Left hindlimb (tissue), 1 donor: ENCODE results near the gene APOM.

ENCODE experiments used
- DNase-seq: peaks from one replicate; pipeline ENCODE4 v3.0.0-alpha.2; 2018

APOM gene

DNA sequence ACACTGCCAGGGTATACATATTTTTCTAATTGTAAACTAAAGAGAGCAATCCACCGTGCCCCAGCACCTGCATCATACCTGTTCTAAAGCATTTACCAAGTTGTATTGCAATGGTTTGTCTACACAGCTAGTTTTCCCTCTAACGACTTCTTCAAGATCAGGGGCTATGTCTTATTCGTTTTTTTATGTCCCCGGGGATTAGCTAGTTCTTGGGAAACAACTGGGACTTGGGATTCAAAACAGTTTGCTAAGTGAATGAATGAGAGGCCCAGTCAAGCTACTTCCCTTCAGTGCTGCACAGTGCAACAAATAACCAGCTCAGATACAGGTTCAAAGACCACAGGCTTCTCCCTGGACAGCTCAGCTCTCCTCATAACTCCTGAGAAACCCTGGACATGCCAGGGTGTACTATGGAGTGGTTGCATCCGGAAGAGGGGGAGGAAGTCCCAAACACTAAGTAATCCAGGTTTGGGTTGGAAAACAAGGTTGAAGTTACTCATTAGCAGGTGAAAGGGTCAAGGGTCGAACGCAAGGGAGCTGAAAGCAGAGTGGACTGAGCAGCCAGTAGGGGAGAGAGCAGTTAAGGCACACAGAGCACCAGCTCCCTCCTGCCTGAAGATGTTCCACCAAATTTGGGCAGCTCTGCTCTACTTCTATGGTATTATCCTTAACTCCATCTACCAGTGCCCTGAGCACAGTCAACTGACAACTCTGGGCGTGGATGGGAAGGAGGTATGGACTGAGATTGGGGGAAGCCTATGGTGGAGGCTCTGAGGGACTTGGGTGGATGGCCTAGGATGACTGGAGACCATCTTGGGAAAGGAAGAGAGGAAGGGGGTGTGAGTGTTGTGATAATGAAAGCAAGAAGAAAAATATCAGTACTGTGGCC lies at the start of gene APOM:
APOM (plus strand) TSS at position 546 of the 889 bp plus-strand sequence; CDS start at position 619, 73 bp downstream.
- no peak for DNase-seq

DNA sequence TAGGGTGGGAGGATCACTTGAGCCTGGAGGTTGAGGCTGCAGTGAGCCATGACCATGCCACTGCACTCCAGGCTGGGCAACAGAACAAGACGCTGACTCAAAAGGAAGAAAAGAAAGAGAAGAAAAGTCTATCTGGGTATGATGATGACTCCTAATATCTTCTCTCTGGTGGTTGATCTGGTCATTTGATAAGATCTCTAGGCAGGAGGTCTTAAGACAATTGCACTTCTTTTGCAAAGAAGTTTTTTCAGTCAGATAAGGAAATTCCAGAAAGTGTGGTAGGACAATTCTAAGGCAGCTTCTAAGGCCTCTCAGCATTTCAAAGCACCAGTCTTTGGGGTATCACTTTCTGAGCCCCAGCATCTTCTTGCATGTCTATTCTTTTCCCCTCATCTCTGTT lies 48.4 kb upstream of the APOM start:
- no peak for DNase-seq

DNA sequence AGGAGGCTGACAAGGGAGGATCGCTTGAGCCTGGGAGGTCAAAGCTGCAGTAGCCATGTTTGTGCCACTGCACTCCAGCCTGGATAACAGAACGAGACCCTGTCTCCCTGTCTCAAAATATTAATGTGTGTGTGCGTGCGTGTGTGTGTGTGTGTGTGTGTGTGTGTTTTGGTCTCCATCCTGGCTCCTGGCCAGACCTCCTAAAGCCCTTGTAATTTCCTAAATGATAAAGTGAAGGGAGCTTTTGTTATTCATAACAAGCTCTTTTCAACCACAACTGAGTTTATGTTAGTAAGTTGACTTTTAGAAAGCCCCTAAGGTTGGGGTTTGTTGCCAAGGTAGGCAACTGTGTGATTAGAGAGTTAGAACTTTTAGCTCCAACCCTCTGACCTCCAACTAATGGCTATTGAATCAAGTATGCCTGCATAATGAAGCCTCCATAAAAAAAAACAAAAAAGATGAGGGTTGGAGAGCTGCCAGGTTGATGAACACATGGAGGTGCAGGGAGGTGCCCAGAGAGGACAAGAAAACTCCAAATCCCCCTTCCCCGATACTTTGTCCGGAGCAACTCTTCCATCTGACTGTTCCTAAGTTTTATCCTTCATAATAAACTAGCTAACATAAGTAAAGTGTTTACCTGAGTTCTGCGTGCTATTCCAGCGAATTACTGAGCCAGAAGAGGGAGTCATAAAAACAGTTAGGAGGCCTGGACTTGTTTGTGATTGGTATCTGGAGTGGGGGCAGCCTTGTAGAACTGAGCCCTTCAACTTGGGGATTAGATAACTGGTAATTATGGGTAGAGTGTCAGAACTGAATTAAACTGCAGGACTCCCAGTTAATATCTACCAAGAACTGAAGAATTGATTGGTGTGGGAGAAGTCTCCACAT lies 45.9 kb upstream of the APOM start:
- DNase-seq: no peak

DNA sequence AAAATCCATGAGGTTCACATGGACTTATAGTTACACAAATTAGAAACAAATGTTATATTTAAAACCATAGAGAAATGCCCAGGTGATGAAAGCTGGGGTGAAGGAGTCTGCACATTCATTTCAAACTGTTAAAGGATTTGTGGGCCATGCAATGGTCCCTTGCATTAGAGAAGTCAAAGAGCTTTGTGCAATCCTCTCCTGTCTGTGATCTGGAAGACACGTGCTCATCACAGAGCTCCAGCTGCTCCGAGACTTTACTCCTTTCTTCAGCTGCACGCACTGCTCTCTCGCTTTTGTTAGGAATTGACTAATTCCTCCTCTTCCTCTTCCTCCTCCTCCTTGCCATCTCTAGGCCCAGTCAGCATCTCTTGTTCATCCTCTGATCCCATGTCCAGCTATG lies 44.7 kb upstream of the APOM start:
- DNase-seq: no peak

DNA sequence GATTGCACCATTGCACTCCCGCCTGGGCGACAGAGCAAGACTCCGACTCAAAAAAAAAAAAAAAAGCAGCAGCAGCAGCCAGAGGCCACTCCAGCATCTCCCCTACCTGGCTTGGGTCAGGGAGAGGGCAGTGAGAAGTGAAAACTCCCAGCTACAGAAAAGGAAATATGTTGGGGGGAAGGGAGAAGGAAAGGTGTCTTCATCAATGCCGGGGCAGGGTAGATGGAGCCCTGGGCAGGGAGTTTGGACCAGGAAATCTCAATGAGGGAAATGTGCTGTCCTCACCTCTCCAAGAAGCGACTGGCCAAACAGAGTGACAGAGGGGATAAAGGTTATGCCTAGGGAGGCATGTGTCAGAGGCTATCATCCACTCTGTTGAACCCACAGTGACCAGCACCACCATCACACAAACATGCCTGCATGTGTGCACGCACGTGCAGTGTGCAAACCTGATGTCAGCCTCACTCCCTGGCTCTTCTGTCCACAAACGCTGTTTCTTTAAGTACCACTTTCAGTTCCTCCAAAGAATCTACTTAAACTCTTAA lies 41.5 kb upstream of the APOM start:
- DNase-seq: no peak

DNA sequence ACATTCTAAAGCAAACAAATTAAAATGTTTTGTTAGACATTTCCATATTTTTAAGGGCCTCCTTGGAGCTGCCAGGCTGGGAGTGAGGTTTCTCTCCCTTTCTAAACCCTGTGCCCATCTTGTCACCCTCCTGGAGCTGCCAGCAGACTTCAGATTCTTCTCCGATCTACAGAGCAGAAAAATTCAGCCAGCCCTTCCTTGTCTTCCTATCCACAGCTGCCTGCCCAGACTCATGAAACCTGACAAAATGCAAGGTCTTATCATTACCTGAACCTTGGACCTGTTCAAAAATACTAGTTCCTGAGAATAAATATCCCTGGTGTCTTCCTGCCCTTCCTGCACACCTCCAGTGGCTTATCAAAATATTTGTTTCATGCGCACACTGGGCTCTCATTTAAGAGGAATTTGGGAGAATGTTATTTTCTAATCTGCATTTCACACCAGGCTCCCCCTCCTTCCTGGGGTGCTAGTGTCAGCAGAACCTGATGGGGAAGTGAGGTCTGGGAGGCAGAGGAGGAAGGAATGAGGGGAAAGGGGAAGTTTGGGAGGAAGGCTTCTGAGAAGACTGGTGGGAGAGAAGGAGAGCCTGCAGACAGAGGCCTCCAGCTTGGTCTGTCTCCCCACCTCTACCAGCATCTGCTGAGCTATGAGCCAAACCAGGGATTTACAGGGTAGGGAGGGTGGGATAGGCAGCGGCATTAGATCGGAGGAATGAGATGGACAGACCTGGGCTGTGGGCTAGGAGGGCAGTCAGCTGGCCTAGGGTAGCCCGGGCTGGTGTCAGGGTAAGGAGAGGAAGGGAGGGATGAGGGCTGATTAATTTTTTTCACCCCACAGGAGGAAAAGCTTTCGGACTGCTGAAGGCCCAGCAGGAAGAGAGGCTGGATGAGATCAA lies 40.8 kb upstream of the APOM start, which contains the start of gene AIF1:
AIF1 (plus strand) TSS at position 551 of the 895 bp plus-strand sequence; CDS start at position 647, 96 bp downstream.
- DNase-seq: no peak

DNA sequence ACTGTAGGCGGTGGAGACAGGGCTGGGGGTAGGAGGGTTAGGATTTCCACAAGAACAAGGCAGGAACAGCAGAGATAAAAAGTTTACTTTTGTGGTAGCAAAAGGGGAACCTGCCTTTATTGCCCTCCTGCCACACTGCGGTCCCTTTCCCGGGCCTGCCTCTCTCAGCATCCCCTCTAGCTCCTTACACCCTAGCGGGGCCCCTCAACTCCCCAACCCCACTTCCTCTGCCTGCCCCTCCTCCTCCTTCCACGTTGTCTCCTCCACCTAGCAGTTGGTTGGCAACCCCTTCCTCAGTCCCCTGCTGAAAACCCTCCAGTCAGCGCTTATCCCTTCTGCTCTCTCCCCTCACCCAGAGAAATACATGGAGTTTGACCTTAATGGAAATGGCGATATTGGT lies 39.9 kb upstream of the APOM start:
- DNase-seq: no peak

DNA sequence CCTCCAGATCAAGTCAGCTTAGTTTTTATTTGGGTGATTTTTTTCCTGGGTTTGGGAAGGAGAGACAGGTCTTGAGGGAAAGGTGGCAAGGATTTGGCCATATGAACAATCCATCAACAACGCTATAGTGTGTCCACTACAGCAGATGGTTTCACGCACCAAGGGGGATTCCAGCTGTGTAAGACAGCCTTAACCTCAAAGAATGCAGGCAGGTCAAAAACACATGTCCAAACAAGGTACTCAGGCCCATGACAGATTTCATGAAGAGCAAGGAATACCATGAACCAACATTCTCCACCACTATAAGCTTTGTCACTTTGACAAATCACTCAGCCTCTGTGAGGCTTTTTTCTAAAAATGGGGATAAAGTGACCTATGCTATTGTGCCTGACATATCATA lies 38.7 kb upstream of the APOM start:
- DNase-seq: no peak

DNA sequence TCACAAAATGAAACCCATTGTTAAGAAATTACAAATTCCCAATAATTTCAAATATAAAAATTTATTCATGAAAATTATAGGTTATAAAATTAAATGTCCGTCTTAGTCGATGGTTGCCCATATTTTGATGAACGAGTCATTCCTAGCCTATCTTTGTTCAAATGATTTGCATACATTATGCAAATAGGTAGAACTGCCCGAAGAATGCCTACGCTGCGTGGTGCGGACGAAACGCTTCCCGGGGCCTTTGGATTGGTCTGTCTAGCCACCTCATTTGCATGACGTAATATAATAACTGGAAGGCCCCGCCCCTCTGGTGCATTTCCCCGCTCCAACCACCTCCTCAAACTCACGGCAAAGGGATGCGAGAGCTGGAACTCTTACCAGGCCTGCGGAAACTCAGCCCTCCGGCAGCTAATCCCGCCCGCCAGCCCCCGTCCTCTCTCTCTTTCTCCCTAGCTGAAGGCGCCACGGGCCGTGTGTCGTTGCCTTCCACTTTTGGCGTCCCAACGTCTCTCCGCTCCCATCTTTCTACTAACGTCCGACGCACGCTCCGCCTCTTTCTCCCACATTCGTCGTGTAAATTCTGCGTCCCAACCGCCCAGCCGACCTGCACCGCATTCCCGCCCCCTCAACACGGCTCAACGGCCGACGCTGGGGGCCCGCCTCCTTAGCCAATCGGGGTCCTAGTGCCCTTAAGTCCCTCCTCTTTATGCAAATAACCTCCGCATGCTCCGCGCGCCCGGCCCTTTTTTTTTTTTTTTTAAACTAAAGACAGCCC lies 35.7 kb upstream of the APOM start:
- peak; percentile 99 for DNase-seq

DNA sequence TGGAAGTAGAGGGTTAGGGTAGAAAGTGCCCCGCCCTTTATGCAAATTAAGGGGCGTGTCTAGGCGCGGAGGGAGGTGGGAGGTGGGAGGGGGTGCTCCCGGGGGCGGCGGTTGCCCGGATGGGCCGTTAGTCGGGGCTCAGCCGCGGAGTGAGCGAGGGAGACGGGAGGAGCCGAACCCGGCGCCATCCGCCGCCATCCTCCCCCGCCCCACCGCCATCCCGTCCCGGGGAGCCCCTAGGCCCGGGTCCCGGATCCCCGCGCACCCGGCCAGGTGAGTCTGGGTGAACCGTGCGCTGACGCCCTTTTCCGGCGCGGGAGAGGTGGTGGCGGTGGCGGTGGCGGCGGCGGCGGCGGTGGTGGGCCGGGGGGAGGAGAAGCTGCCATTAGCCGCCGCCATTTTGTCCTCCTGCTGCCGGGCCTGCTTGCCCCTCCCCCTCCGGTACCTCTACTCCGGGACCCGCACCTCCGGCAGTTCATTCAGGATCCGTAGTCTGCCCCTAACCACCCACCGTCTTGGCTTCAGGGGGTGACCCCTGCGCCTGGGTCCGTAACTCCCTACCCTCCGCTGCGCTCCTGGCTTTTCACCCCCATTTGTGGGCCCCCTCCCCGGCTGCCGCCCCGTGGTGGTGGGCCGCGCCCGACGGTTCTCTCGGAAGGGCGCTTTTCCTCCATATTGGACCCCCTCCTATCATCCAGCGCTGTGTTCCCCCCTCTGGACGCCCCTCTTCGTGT lies 34.9 kb upstream of the APOM start, which contains the start of gene PRRC2A:
PRRC2A (plus strand) TSS at position 130 of the 734 bp plus-strand sequence. CDS start 2,075 bp downstream, outside the sequence.
- DNase-seq: no peak

DNA sequence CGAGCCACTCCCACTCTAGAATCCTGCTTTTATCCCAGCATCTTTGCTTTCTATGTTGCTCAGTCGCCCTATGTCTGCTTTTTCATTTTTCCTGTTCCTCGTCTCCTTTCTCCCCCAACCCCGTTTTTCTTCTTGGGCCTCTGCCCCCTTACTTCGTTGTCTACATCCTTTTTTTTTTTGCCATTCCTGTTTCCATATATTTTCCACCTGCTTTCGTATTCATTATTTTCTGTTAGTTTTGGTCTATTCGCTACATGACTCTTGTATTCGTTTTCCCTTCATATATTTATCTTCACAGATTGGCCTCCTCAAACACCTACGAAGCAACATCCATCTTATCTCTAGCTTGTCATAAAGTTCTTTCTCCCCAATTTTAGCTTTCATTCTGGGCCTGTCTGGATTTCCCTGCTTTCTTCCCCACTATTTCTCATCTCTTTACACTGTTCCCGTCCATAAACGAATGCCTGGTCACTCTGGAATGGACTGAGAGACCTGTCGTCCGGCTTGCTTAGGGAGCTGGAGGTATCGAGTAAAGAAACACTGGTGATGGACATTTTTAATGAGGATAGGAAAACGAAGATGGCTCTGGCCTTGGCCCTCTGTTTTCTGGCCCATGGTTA lies 34.3 kb upstream of the APOM start:
- DNase-seq: no peak

DNA sequence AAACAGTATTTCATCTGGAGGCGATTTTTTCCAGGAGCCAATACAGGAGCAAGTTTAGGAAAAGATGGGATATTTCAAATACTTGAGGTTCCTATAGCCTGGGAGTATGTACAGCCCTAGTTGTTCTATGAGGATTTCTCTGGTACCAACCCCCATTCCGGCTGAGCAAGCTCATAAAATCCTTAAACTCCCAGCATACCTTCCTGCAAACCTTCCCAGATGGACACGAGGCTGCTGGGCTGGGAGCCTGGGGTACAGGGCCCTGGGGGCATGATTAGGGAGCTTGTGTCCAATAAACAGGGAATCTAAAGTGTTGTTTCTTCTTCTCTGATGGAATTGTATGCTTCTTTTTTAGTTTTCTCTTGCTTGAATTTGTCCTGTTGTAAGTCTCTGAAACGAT lies 33.7 kb upstream of the APOM start:
- DNase-seq: no peak

DNA sequence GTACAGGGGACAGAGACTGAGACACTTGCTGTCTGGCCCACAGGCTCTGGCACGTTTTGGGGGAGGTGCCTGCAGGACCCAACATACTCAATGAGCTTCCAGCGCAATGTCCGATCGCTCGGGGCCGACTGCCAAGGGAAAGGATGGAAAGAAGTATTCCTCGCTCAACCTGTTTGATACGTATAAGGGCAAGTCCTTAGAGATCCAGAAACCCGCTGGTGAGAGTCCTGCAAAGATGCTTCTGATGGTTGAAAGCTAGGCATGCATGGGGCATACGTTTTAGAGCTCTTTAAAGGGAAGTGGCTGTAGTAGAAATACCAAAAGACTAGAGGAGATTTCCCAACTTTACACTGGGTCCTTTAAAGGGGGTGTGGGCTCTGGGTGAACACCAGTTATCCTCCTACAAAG lies 33.0 kb upstream of the APOM start:
- DNase-seq: no peak

DNA sequence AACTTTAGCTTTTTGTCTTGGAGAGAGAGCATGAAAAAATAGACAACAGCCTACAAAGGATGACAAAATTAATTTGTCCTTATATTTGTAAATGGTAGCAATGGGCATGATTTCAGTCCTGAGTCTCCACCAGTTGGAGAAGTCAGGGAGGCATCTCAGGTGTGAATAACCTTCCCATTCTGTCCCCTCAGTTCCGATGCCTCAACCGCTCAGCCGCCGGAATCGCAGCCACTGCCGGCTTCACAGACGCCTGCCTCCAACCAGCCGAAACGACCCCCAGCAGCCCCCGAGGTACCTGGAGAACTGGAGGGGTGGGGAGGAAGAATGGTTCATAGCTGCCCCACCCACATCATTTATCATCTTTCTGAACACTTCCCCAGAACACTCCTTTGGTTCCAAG lies 31.6 kb upstream of the APOM start:
- DNase-seq: no peak

DNA sequence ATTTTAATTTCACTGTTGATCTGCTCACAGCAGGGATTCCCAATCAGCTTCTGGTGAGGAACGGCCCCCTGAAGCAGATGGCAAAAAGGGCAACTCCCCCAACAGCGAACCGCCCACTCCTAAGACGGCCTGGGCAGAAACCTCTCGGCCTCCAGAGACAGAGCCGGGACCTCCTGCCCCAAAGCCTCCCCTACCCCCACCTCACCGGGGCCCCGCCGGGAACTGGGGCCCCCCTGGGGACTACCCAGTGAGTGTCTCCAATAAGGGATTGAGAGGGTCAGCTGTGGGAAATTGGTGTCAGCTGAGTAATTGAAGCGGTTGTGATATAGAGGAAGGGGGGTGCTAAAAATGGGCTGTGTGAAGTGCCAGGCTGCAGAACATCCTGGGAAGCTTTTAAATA lies 28.7 kb upstream of the APOM start:
- no peak for DNase-seq

DNA sequence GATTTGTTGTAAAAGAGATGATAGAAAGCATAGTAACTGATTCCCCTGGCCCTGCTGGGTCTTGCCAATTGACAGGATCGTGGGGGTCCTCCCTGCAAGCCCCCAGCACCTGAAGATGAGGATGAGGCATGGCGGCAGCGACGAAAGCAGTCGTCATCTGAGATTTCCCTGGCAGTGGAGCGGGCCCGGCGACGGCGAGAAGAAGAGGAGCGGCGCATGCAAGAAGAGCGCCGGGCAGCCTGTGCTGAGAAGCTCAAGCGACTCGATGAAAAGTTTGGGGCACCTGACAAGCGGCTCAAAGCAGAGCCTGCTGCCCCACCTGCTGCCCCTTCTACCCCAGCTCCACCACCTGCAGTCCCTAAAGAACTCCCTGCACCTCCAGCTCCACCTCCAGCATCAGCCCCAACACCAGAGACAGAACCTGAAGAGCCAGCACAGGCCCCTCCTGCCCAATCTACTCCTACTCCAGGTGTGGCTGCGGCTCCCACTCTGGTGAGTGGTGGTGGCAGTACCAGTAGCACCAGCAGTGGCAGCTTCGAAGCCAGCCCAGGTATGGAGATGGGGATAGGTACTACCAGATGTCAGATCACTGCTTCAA lies 27.9 kb upstream of the APOM start:
- no peak for DNase-seq

DNA sequence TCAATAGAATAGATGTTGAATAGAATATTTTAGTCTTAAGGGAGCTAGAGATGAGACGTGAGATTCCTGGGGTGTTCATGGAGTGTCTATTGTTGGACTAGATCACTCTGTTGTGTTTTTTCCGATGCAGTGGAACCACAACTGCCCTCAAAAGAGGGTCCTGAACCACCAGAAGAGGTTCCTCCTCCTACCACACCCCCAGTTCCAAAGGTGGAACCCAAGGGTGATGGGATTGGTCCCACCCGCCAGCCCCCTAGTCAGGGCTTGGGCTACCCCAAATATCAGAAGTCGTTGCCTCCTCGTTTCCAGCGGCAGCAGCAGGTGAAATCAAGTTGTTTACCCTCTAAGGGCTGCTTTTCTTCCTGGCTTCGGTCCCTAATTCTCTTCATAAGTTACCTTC lies 26.7 kb upstream of the APOM start:
- DNase-seq: no peak

DNA sequence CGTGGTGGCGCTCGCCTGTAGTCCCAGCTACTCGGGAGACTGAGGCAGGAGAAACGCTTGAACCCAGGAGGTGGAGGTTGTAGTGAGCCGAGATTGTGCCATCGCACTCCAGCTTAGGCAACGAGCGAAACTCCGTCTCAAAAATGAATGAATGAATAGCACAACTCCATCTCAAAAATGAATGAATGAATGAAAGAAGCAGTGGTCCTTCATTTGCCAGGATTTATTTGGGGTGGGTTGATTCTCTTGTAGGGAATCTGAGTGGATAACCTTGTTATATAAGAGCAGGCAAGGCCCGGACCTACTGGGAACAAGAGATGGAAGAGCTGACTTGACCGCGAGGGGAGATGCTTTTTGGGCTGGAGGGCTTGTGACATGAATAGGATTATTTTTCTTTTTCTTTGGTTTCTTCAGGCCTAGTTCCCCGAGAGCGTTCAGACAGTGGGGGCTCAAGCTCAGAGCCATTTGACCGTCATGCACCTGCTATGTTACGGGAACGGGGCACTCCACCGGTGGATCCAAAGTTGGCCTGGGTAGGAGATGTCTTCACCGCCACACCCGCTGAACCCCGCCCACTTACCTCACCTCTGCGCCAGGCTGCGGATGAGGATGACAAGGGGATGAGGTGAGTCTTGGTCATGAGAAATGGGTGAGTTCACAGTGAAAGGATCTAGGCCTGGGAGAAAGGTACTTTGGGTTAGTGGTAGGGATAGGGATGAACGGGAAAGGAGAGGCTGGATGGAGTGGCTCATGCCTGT lies 25.3 kb upstream of the APOM start:
- DNase-seq: no peak

DNA sequence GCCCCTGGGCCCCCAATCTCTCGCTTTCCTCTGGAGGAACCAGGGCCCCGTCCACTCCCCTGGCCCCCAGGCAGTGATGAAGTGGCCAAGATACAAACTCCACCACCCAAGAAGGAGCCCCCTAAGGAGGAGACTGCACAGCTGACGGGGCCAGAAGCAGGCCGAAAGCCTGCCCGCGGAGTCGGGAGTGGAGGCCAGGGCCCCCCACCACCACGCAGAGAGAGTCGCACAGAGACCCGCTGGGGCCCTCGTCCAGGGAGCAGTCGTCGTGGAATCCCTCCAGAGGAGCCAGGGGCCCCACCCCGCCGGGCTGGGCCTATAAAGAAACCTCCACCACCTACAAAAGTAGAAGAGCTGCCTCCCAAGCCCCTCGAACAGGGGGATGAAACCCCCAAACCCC lies 24.5 kb upstream of the APOM start:
- DNase-seq: no peak
